Fibroblast of the aortic adventitia (primary cell): Measurements from ENCODE around the gene N4BP2L1. TPM values are rescaled to one million over a fixed set of nuclear protein-coding genes. Genes with fewer than 3 reads are reported as not detected.

Source experiments
- DNase-seq: peaks from one replicate; pipeline ENCODE4 v3.0.0-alpha.2; 2010; ENCODE audit warnings: low read depth
- H3K4me3 ChIP-seq: 2 replicates; pipeline ENCODE4 v1.5.1; 2011; ENCODE audit warnings: low read depth, mild to moderate bottlenecking, control low read depth, low read length, moderate library complexity
- CTCF ChIP-seq: IDR thresholded peaks from 2 replicates; pipeline ENCODE4 v1.5.1; 2011; ENCODE audit warnings: mild to moderate bottlenecking, low read length, control low read depth, inconsistent platforms; ENCODE audit not compliant: insufficient read depth
- total RNA-seq: library from RNA; depleted of rRNA; stranded (reverse); fragments of >200 nt; gene quantifications from 2 replicates; pipeline ENCODE4 v1.2.3, GENCODE V29; 2012; ENCODE audit warnings: low replicate concordance

N4BP2L1 gene
- total RNA-seq = 1.9 and 9.5 TPM in 2 replicates

GRCh38 chr13:32427852-32428580 lies at the start of gene N4BP2L1:
N4BP2L1 (minus strand) TSS chr13:32428130; CDS start chr13:32428082, 48 bp downstream.
- TF ChIP-seq CTCF = no peak
- DNase-seq = peak; percentile 36
- H3K4me3 ChIP-seq = peak within 1 kb of the TSS; percentile 66

DNA sequence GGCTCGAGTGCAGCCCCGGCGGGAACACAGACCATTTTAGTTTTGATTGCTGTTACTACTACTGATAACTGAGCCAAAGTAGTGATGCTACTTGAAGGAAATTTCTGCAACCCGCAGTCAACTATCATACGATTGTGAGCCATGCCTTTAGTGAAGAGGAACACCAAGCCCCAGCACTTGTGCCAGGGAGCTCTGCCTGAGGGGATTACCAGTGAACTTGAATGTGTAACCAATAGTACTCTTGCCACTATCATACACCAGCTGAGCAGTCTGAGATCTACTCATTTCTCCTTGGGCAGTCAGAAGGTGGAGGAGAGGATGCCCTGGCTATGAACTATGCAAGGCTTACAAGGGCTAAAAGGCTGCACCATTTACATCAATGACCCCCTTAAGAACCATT lies 49.0 kb upstream of the N4BP2L1 start:
- no peak for DNase-seq
- no peak for TF ChIP-seq CTCF

DNA sequence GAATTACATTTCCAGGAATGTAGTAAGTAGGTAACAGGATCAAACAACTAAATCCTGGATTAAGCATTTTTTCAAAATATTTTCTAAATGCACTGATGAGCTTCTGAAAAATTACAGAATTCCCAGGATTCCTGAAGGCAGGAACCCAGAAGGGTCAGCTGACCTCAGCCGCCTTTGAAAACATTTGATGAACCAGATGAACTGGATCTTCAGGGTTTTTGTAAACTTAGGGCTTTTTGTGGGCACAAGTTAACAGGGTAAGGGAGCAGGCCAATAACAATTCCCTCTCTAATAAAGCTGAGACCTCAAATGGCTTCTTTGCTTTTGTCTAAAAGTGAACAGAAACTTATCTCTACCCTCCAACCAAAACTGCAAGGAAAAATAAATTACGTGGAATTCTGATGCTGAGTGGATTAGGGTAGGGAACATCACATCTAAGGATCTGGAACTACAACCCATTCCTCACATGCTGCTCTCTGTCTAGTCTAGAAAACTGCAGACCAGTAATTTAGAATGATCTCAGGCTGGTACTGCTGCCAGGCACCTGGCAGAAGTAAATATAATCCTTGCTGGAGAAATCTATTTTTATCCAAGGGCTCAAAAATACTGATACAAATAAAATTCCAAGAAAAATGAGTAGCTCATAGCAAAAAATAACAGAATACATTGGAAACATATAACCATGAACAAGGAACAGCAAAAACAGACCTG lies 48.2 kb upstream of the N4BP2L1 start:
- no peak for TF ChIP-seq CTCF
- DNase-seq = no peak
- no peak overlapping the region for H3K4me3 ChIP-seq

More for the DNA sequence above, 49.0 kb upstream of the N4BP2L1 start:
- H3K4me3 ChIP-seq = no peak overlapping the region

- no peak overlapping the region for H3K4me3 ChIP-seq
- no peak for TF ChIP-seq CTCF
- no peak for DNase-seq
Observed at GRCh38 chr13:32474999-32475792, 47.3 kb upstream of the N4BP2L1 start.

- H3K4me3 ChIP-seq = no peak overlapping the region
- DNase-seq = no peak
- no peak for TF ChIP-seq CTCF
Observed at GRCh38 chr13:32473650-32474049, 45.7 kb upstream of the N4BP2L1 start.

DNA sequence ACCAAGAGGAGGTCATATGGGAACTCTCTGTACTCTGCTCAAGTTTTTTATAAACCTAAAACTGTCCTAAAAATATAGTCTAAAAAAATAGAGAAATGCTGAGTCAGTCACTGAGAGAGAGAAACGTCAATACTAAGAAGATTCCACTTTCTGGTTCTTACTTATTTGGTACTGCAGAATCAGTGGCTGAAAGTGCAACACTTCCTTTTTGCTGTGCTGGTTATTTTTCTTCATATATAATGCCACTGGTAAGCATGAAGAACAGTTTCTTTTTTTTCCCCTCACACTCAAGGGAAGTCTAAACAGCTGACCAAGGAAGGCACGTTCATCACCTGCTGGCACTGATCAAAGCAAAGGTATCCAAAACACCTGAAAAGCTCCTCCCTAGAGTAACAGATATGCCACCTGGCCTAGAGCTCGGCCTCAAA lies 44.3 kb upstream of the N4BP2L1 start:
- TF ChIP-seq CTCF = no peak
- H3K4me3 ChIP-seq = no peak overlapping the region
- DNase-seq = peak; percentile 23
